WERI-Rb-1 (cell line): Measurements from ENCODE around the gene SERPINB3.
"Not testable (repeated sequence)": the region's sequence is repeated elsewhere in the genome, so short reads cannot be mapped to it uniquely, and the experiment has no call there.

Experiments
- DNase-seq: peaks from one replicate; pipeline ENCODE4 v3.0.0-alpha.2; 2020
- H3K27ac ChIP-seq: fragments of 250-450 bp; sonication (Bioruptor Pico); 2 replicates; pipeline ENCODE4 v1.5.1; 2020; ENCODE audit warnings: mild to moderate bottlenecking, moderate library complexity
- H3K27me3 ChIP-seq: fragments of 250-450 bp; sonication (Bioruptor Pico); 2 replicates; pipeline ENCODE4 v1.5.1; 2021; ENCODE audit warnings: mild to moderate bottlenecking, low read depth, moderate library complexity; ENCODE audit not compliant: insufficient read depth, severe bottlenecking
- H3K36me3 ChIP-seq: fragments of 250-450 bp; sonication (Bioruptor Pico); 2 replicates; pipeline ENCODE4 v1.5.1; 2020; ENCODE audit warnings: mild to moderate bottlenecking, moderate library complexity
- H3K4me3 ChIP-seq: 2 replicates; pipeline ENCODE4 v1.5.1; 2011; ENCODE audit warnings: low read depth, mild to moderate bottlenecking, control low read depth, low read length
- H3K9me3 ChIP-seq: fragments of 250-450 bp; sonication (Bioruptor Pico); 2 replicates; pipeline ENCODE4 v1.5.1; 2021; ENCODE audit warnings: mild to moderate bottlenecking, moderate library complexity; ENCODE audit not compliant: severe bottlenecking
- CTCF ChIP-seq: IDR thresholded peaks from 2 replicates; pipeline ENCODE4 v1.5.1; 2011; ENCODE audit warnings: low read depth, mild to moderate bottlenecking, control low read depth, inconsistent platforms, low read length

The SERPINB3 gene

GRCh38 chr18:63661750-63662149 is at the start of gene SERPINB3:
Gene SERPINB3 (minus strand): TSS chr18:63661893. CDS start chr18:63661216, 677 bp downstream.
- not testable (repeated sequence) for H3K9me3 ChIP-seq, H3K27ac ChIP-seq

GRCh38 chr18:63708650-63709049 is 47.0 kb upstream of the SERPINB3 start:
- no peak for TF ChIP-seq CTCF
- H3K27ac ChIP-seq = no peak overlapping the region
- H3K4me3 ChIP-seq = no peak overlapping the region
- H3K36me3 ChIP-seq = no peaks in the 10 kb centered on the region
- peaks cover 7% of the 10 kb centered on the region for H3K9me3 ChIP-seq
- DNase-seq = no peak
- no peaks in the 10 kb centered on the region for H3K27me3 ChIP-seq

More at GRCh38 chr18:63661750-63662149, at the start of gene SERPINB3:
- not testable (repeated sequence) for DNase-seq, H3K27me3 ChIP-seq, H3K36me3 ChIP-seq, H3K4me3 ChIP-seq

- H3K4me3 ChIP-seq = no peak overlapping the region
- TF ChIP-seq CTCF = no peak
- no peaks in the 10 kb centered on the region for H3K36me3 ChIP-seq
- H3K27me3 ChIP-seq = no peaks in the 10 kb centered on the region
- peaks cover under 1% of the 10 kb centered on the region for H3K9me3 ChIP-seq
- no peak overlapping the region for H3K27ac ChIP-seq
- DNase-seq = no peak
Observed at GRCh38 chr18:63707816-63708215, 46.1 kb upstream of the SERPINB3 start.

DNA sequence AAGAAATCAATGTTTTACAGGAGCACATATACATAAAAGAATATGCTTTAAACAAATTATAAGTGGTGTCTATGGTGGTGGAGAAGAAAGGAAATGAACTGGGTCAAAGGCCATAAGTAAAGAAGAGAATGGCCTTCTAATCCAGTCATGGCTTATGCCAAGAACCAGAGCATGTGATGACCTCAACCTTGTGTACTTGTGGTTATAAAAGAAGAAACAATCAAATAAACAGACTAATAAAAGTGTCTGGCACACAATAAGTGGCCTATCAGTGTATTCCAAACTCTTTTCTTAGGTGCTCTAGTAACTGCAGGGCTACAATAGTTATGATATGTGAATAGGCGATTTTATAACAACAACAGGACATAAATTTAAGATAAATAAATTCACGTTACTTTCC is 43.7 kb upstream of the SERPINB3 start:
- TF ChIP-seq CTCF = no peak
- Histone ChIP-seq H3K9me3 (no peaks in the 10 kb centered on the region), H3K27ac (no peak overlapping the region), H3K36me3 (no peaks in the 10 kb centered on the region), H3K4me3 (no peak overlapping the region), H3K27me3 (no peaks in the 10 kb centered on the region)
- no peak for DNase-seq

- Histone ChIP-seq H3K27ac (no peak within 1 kb of the TSS), H3K9me3 (no peaks in the 10 kb centered on the region), H3K4me3 (no peak within 1 kb of the TSS), H3K36me3 (no peaks in the 10 kb centered on the region), H3K27me3 (no peaks in the 10 kb centered on the region)
- TF ChIP-seq CTCF = no peak
- DNase-seq = no peak
Observed at GRCh38 chr18:63702660-63703059, 41.0 kb upstream of the SERPINB3 start, which contains the start of gene SERPINB11. Gene SERPINB11 (plus strand): TSS chr18:63702960. CDS start chr18:63710194, 7,234 bp downstream.

- H3K36me3 ChIP-seq = no peaks in the 10 kb centered on the region
- H3K4me3 ChIP-seq = no peak overlapping the region
- H3K27me3 ChIP-seq = no peaks in the 10 kb centered on the region
- no peak for DNase-seq
- no peaks in the 10 kb centered on the region for H3K9me3 ChIP-seq
- no peak for TF ChIP-seq CTCF
- H3K27ac ChIP-seq = no peak overlapping the region
Observed at GRCh38 chr18:63701952-63702351, 40.3 kb upstream of the SERPINB3 start.
